Measurements from ENCODE around the gene PPARG. TPM values are rescaled to one million over a fixed set of nuclear protein-coding genes. Genes with fewer than 3 reads are reported as not detected.

PPARG gene
- total and polyA plus RNA-seq, 2 experiments from 2014 or later, result 0.15 to 0.42 TPM

DNA sequence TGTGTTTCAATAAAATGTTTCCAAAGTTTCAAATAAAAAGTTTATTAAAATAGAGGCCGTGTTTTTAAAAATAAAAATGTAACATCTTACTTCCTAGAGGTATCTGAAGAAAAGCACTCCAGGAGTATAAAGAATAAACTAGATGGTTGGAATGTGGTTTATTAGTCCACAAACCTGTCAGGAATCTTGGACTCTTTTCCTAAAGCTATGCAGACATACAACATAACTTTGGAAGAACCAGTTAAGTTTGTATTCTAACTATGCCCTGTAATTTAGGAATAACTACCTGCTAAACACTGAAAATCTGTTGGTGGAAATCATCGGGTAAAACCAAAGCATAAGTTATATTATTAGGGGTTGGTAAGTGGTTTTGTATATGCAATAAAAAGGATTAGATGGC, 51.6 kb downstream of the PPARG start (continued):
- TF ChIP-seq, protein P1, sequence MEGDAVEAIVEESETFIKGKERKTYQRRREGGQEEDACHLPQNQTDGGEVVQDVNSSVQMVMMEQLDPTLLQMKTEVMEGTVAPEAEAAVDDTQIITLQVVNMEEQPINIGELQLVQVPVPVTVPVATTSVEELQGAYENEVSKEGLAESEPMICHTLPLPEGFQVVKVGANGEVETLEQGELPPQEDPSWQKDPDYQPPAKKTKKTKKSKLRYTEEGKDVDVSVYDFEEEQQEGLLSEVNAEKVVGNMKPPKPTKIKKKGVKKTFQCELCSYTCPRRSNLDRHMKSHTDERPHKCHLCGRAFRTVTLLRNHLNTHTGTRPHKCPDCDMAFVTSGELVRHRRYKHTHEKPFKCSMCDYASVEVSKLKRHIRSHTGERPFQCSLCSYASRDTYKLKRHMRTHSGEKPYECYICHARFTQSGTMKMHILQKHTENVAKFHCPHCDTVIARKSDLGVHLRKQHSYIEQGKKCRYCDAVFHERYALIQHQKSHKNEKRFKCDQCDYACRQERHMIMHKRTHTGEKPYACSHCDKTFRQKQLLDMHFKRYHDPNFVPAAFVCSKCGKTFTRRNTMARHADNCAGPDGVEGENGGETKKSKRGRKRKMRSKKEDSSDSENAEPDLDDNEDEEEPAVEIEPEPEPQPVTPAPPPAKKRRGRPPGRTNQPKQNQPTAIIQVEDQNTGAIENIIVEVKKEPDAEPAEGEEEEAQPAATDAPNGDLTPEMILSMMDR (conservative IDR thresholded peaks at IDR 0.05; ENCODE audit: low read depth in 2 of 2), result no peak
- no peak for TF ChIP-seq JUNB (IDR thresholded peaks at IDR 0.05; ENCODE audit: unreplicated experiment)
- TF ChIP-seq STAT1 (IDR thresholded peaks at IDR 0.05; ENCODE audit: unreplicated experiment), result no peak
- no peak for TF ChIP-seq EZH2phosphoT487 (IDR thresholded peaks at IDR 0.05; ENCODE audit: unreplicated experiment)
- TF ChIP-seq CREB1 (CRISPR knock-in tag; IDR thresholded peaks at IDR 0.05; ENCODE audit: low read depth), result no peak
- no peak for TF ChIP-seq POLR2AphosphoS5 (IDR thresholded peaks at IDR 0.05; ENCODE audit: low read depth)
- TF ChIP-seq, protein P2, sequence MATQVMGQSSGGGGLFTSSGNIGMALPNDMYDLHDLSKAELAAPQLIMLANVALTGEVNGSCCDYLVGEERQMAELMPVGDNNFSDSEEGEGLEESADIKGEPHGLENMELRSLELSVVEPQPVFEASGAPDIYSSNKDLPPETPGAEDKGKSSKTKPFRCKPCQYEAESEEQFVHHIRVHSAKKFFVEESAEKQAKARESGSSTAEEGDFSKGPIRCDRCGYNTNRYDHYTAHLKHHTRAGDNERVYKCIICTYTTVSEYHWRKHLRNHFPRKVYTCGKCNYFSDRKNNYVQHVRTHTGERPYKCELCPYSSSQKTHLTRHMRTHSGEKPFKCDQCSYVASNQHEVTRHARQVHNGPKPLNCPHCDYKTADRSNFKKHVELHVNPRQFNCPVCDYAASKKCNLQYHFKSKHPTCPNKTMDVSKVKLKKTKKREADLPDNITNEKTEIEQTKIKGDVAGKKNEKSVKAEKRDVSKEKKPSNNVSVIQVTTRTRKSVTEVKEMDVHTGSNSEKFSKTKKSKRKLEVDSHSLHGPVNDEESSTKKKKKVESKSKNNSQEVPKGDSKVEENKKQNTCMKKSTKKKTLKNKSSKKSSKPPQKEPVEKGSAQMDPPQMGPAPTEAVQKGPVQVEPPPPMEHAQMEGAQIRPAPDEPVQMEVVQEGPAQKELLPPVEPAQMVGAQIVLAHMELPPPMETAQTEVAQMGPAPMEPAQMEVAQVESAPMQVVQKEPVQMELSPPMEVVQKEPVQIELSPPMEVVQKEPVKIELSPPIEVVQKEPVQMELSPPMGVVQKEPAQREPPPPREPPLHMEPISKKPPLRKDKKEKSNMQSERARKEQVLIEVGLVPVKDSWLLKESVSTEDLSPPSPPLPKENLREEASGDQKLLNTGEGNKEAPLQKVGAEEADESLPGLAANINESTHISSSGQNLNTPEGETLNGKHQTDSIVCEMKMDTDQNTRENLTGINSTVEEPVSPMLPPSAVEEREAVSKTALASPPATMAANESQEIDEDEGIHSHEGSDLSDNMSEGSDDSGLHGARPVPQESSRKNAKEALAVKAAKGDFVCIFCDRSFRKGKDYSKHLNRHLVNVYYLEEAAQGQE (IDR thresholded peaks at IDR 0.05; ENCODE audit: unreplicated experiment), result no peak
- no peak for TF ChIP-seq ZNF114 (CRISPR knock-in tag; IDR thresholded peaks at IDR 0.05)

DNA sequence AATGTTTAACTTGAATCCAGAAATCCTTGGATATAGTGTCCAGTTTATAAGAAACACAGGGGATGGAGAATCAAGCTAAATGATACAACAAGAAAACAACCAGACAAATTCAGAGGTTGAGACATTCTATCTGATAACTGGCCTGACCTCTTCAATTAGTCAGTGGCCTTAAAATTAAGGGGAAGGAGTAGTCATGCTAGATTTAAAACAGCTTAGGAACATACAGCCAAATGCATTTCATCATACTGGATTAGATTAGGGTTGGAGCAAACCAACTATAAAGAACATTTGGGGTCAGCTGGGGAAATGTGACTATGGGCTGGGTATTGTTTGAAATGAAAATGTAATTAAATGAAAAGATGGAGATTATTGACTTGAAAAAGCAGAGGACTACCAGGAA, 53.3 kb downstream of the PPARG start:
- H3K9me3 Mint-ChIP-seq, result no peaks in the 10 kb centered on the region
- H3K4me3 Mint-ChIP-seq, result no peak overlapping the region
- no peak for DNase-seq (ENCODE audit: low spot score)
- Histone ChIP-seq H3K27ac (ENCODE audit: low read depth) (no peak overlapping the region), H4K20me1 (replicated peaks; ENCODE audit: insufficient read depth) (no peaks in the 10 kb centered on the region), H3K9me2 (ENCODE audit: insufficient read depth) (no peaks in the 10 kb centered on the region), H3K4me3 (no peak overlapping the region), H3K4me2 (no peak overlapping the region), H3K79me2 (replicated peaks; ENCODE audit: insufficient read depth) (no peaks in the 10 kb centered on the region), H3K27me3 (ENCODE audit: insufficient read depth) (no peaks in the 10 kb centered on the region), H3K36me3 (ENCODE audit: insufficient read depth) (no peaks in the 10 kb centered on the region), H3K4me1 (ENCODE audit: insufficient read depth) (no peaks in the 10 kb centered on the region), H2AFZ (no peak overlapping the region), H3F3A (replicated peaks; ENCODE audit: low read depth) (no peaks in the 10 kb centered on the region)
- TF ChIP-seq, protein P1 (conservative IDR thresholded peaks at IDR 0.05; ENCODE audit: low read depth in 2 of 2), result no peak
- TF ChIP-seq ZNF331 (CRISPR knock-in tag; IDR thresholded peaks at IDR 0.05; ENCODE audit: low read depth) (no peak), STAT1 (IDR thresholded peaks at IDR 0.05; ENCODE audit: unreplicated experiment) (no peak), EZH2 (IDR thresholded peaks at IDR 0.05; ENCODE audit: low read depth, unreplicated experiment) (no peak)
- H3K4me1 Mint-ChIP-seq, result no peaks in the 10 kb centered on the region
- no peaks in the 10 kb centered on the region for H3K36me3 Mint-ChIP-seq (ENCODE audit: low read depth)
- ATAC-seq, result no peak
- H3K27ac Mint-ChIP-seq, result no peak overlapping the region
- no peaks in the 10 kb centered on the region for H3K27me3 Mint-ChIP-seq (ENCODE audit: insufficient read depth, low read depth, poor library complexity)
